HFFc6 (cell line): ENCODE results near the gene SLC5A6. TPM values are rescaled to one million over a fixed set of nuclear protein-coding genes. Genes with fewer than 3 reads are reported as not detected.

Source experiments
- DNase-seq: peaks from one replicate; pipeline ENCODE4 v3.0.0-alpha.2; 2018
- H3K27ac Mint-ChIP-seq: 2 replicates; pipeline ENCODE4 v1.8.0; 2020; ENCODE audit warnings: mild to moderate bottlenecking, mixed read lengths
- H3K27me3 Mint-ChIP-seq: 2 replicates; pipeline ENCODE4 v1.8.0; 2021; ENCODE audit warnings: mild to moderate bottlenecking, moderate library complexity, mixed read lengths; ENCODE audit not compliant: insufficient read depth
- H3K36me3 Mint-ChIP-seq: 2 replicates; pipeline ENCODE4 v1.8.0; 2021; ENCODE audit warnings: low read depth, mixed read lengths
- H3K4me1 Mint-ChIP-seq: 2 replicates; pipeline ENCODE4 v1.8.0; 2020; ENCODE audit warnings: low read depth, mixed read lengths
- H3K4me3 Mint-ChIP-seq: 2 replicates; pipeline ENCODE4 v1.8.0; 2020; ENCODE audit warnings: mild to moderate bottlenecking, moderate library complexity, mixed read lengths
- H3K9me3 Mint-ChIP-seq: 2 replicates; pipeline ENCODE4 v1.8.0; 2020; ENCODE audit warnings: mild to moderate bottlenecking, mixed read lengths
- total RNA-seq, 6 experiments: library from RNA; stranded (reverse); fragmentation: NEBNext Ultra II Directional; extraction: Animal tissue kit (Norgen Biotek cat#: 25700); gene quantifications; 2 replicates in 1 of 6; 3 replicates in 5 of 6; pipeline ENCODE4 v1.2.3, GENCODE V29; 2021
- TF ChIP-seq, protein P1 (sequence below): fragments of 200-600 bp; sonication (generic); IDR thresholded peaks from 2 replicates; pipeline ENCODE4 v1.5.0; 2021; ENCODE audit warnings: antibody characterized with exemption, mild to moderate bottlenecking

Gene SLC5A6
- total RNA-seq, 6 experiments from 2014 or later = 23.6 to 32.6 (median 25.5) TPM

GRCh38 chr2:27255187-27255586 lies 43.1 kb upstream of the SLC5A6 start:
- Mint-ChIP-seq H3K4me1 (peaks cover 20% of the 10 kb centered on the region), H3K9me3 (no peaks in the 10 kb centered on the region), H3K36me3 (no peaks in the 10 kb centered on the region), H3K27ac (no peak overlapping the region), H3K27me3 (peaks cover 34% of the 10 kb centered on the region), H3K4me3 (no peak overlapping the region)
- DNase-seq = no peak
- TF ChIP-seq, protein P1, sequence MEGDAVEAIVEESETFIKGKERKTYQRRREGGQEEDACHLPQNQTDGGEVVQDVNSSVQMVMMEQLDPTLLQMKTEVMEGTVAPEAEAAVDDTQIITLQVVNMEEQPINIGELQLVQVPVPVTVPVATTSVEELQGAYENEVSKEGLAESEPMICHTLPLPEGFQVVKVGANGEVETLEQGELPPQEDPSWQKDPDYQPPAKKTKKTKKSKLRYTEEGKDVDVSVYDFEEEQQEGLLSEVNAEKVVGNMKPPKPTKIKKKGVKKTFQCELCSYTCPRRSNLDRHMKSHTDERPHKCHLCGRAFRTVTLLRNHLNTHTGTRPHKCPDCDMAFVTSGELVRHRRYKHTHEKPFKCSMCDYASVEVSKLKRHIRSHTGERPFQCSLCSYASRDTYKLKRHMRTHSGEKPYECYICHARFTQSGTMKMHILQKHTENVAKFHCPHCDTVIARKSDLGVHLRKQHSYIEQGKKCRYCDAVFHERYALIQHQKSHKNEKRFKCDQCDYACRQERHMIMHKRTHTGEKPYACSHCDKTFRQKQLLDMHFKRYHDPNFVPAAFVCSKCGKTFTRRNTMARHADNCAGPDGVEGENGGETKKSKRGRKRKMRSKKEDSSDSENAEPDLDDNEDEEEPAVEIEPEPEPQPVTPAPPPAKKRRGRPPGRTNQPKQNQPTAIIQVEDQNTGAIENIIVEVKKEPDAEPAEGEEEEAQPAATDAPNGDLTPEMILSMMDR = no peak

- Mint-ChIP-seq H3K9me3 (no peaks in the 10 kb centered on the region), H3K27ac (no peak overlapping the region), H3K36me3 (no peaks in the 10 kb centered on the region), H3K27me3 (peaks cover 14% of the 10 kb centered on the region), H3K4me1 (peaks cover 28% of the 10 kb centered on the region), H3K4me3 (no peak overlapping the region)
- DNase-seq = no peak
- TF ChIP-seq, protein P1 = no peak
Measured at GRCh38 chr2:27251766-27252165, 39.7 kb upstream of the SLC5A6 start.

DNA sequence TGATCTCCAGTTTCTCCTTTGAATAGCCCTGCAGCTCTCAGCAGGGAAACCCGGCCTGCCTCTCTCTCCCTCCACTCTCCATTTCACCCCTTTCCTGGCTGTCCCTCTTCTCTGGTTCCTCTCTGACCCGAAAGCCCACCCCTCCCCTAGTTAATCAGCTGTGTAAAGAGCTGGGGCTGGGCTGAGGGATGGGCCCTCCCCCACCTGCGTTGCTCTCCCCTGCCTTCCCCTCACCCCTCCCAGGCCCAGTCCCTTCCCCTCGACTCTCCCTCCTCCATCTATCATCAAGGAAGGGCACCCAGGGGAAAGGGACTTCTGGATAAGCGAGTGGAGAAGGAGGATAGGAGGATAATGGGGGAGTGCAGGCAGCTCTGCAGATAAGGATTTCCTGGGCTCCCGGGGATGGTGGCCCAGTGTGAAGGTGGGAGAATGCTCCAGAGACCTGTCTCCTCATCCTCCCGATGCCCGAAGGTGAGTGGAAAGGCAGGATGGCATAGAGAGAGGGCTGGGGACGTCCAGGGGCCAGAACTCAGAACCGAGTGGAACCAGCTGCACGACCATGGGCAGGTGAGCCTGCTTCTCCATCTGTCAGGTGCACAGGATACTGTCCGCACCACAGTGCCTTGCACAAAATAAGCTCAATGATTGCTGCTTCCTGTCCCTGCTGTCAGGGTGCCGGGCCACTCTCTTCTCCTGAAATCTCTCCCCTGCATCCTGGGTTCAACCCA lies 38.7 kb upstream of the SLC5A6 start:
- no peak overlapping the region for H3K27ac Mint-ChIP-seq
- H3K36me3 Mint-ChIP-seq = no peaks in the 10 kb centered on the region
- no peak for DNase-seq
- TF ChIP-seq, protein P1 = no peak
- H3K4me3 Mint-ChIP-seq = no peak overlapping the region
- H3K27me3 Mint-ChIP-seq = peaks cover 10% of the 10 kb centered on the region
- H3K9me3 Mint-ChIP-seq = no peaks in the 10 kb centered on the region
- peaks cover 24% of the 10 kb centered on the region for H3K4me1 Mint-ChIP-seq

GRCh38 chr2:27249891-27250651 lies 38.0 kb upstream of the SLC5A6 start:
- peaks cover 8% of the 10 kb centered on the region for H3K27me3 Mint-ChIP-seq

DNA sequence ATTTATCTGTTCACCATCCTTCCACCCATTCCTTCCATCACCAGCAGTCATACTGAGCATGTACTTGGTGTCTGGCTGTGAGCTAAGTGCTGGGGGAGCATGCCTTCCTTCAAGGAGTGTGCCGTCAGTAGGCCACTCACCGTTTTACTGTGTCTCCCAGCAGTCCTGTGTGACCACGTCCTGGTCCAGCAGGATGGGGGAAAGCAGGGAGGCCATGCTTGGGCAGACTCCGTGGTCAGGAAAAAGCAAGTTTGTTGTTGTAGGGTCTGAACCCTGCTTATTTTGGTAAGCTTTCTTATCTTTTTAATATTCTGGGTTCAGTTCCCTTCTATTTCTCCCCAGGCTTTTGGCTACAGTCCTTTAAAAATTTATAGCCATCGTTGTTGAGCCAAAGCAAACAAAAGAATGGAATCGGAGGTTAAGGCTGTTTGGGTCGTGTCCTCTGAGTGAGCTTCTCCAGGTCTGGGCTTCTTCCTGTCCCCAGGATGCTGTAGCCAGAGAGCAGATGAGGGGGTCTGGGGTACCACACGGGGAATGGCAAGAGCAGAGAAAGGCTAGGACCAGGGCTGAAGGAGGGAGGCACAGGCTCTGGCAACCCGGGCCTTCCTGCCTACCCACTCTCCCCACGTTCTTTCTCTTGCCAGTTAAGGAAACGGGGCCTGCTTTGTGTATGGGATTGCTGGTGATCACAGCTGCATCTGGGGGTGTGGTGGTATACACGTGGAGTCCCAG lies 37.3 kb upstream of the SLC5A6 start:
- H3K4me1 Mint-ChIP-seq = peaks cover 9% of the 10 kb centered on the region
- TF ChIP-seq, protein P1 = no peak
- H3K36me3 Mint-ChIP-seq = no peaks in the 10 kb centered on the region; the same call in 1 of the 2 replicates
- no peaks in the 10 kb centered on the region for H3K9me3 Mint-ChIP-seq
- no peak for DNase-seq
- peaks cover 3% of the 10 kb centered on the region for H3K27me3 Mint-ChIP-seq
- no peak overlapping the region for H3K4me3 Mint-ChIP-seq
- H3K27ac Mint-ChIP-seq = no peak overlapping the region

More at GRCh38 chr2:27249891-27250651, 38.0 kb upstream of the SLC5A6 start:
- peak; percentile 11 for DNase-seq
- TF ChIP-seq, protein P1 = peak; percentile 77
- peaks cover 16% of the 10 kb centered on the region for H3K4me1 Mint-ChIP-seq
- H3K9me3 Mint-ChIP-seq = no peaks in the 10 kb centered on the region
- no peaks in the 10 kb centered on the region for H3K36me3 Mint-ChIP-seq
- H3K4me3 Mint-ChIP-seq = no peak overlapping the region
- no peak overlapping the region for H3K27ac Mint-ChIP-seq
